Liver (tissue), 9 donors: Measurements from ENCODE around the gene PPP2R2B. TPM values are rescaled to one million over a fixed set of nuclear protein-coding genes. Genes with fewer than 3 reads are reported as not detected.

Experiments used
- DNase-seq: peaks from one replicate; pipeline ENCODE4 v3.0.0-alpha.2; 2017; ENCODE audit warnings: low spot score
- H3K27ac ChIP-seq, 2 donors: one replicate each; pipeline ENCODE4 v1.7.0; 2013; ENCODE audit warnings: inconsistent platforms in 2 of 2, low read length in 2 of 2, control low read depth in 1 of 2, low read depth in 1 of 2, mild to moderate bottlenecking in 1 of 2
- H3K27me3 ChIP-seq, 4 donors: one replicate each; pipeline versions ENCODE4 v1.6.1 to v1.7.0; 2013; ENCODE audit warnings: low read length in 3 of 4, inconsistent platforms in 1 of 4, mild to moderate bottlenecking in 1 of 4, moderate library complexity in 1 of 4; ENCODE audit not compliant: control insufficient read depth in 4 of 4, insufficient read depth in 4 of 4
- H3K36me3 ChIP-seq, 4 donors: one replicate each; pipeline versions ENCODE4 v1.6.1 to v1.7.0; 2013; ENCODE audit warnings: low read length in 3 of 4, mild to moderate bottlenecking in 3 of 4, low read depth in 1 of 4, moderate library complexity in 1 of 4; ENCODE audit not compliant: control insufficient read depth in 4 of 4, insufficient read depth in 3 of 4
- H3K4me1 ChIP-seq, 4 donors: one replicate each; pipeline versions ENCODE4 v1.6.1 to v1.7.0; 2013; ENCODE audit warnings: low read length in 3 of 4, mild to moderate bottlenecking in 3 of 4, moderate library complexity in 1 of 4; ENCODE audit not compliant: control insufficient read depth in 4 of 4, insufficient read depth in 4 of 4
- H3K4me3 ChIP-seq, 3 donors: one replicate each; pipeline versions ENCODE4 v1.6.1 to v1.7.0; 2013; ENCODE audit warnings: low read length in 3 of 3, control low read depth in 1 of 3, low read depth in 1 of 3, mild to moderate bottlenecking in 1 of 3
- H3K9ac ChIP-seq, 2 donors: one replicate each; pipeline ENCODE4 v1.7.0; 2013; ENCODE audit warnings: low read length in 2 of 2, mild to moderate bottlenecking in 2 of 2, moderate library complexity in 2 of 2, control low read depth in 1 of 2, low read depth in 1 of 2
- H3K9me3 ChIP-seq, 4 donors: one replicate each; pipeline versions ENCODE4 v1.6.1 to v1.7.0; 2013; ENCODE audit warnings: low read length in 3 of 4; ENCODE audit not compliant: control insufficient read depth in 4 of 4
- CTCF ChIP-seq: fragments of 150-350 bp; IDR thresholded peaks from 2 replicates; pipeline ENCODE4 v1.5.1; 2017; ENCODE audit warnings: improper control_type of control experiment, low read depth, low read length; ENCODE audit not compliant: missing input control
- FOXA1 ChIP-seq: IDR thresholded peaks from 2 replicates; pipeline ENCODE4 v1.6.1; 2016; ENCODE audit warnings: antibody characterized with exemption
- FOXA2 ChIP-seq: IDR thresholded peaks from 2 replicates; pipeline ENCODE4 v1.6.1; 2016; ENCODE audit warnings: antibody characterized with exemption
- GABPA ChIP-seq, 2 donors: IDR thresholded peaks in 1 of 2; conservative IDR thresholded peaks in 1 of 2; 2 replicates each; pipeline ENCODE4 v1.6.1; 2016; ENCODE audit warnings: antibody characterized with exemption in 2 of 2, mild to moderate bottlenecking in 1 of 2, moderate library complexity in 1 of 2
- HNF4A ChIP-seq, 2 donors: conservative IDR thresholded peaks; 2 replicates each; pipeline ENCODE4 v1.6.1; 2016; ENCODE audit warnings: antibody characterized with exemption in 2 of 2, mild to moderate bottlenecking in 2 of 2
- HNF4G ChIP-seq: IDR thresholded peaks from 2 replicates; pipeline ENCODE4 v1.6.1; 2016; ENCODE audit warnings: antibody characterized with exemption
- JUND ChIP-seq, 2 donors: IDR thresholded peaks; 2 replicates each; pipeline ENCODE4 v1.6.1; 2016; ENCODE audit warnings: antibody characterized with exemption in 2 of 2
- NR2F2 ChIP-seq: IDR thresholded peaks from 2 replicates; pipeline ENCODE4 v1.6.1; 2016; ENCODE audit warnings: antibody characterized with exemption
- RAD21 ChIP-seq, 2 donors: IDR thresholded peaks; 2 replicates each; pipeline ENCODE4 v1.6.1; 2016; ENCODE audit warnings: antibody characterized with exemption in 2 of 2, mild to moderate bottlenecking in 2 of 2
- RXRA ChIP-seq, 2 donors: IDR thresholded peaks; 2 replicates each; pipeline ENCODE4 v1.6.1; 2017 to 2018; ENCODE audit warnings: antibody characterized with exemption in 2 of 2, mild to moderate bottlenecking in 1 of 2
- SP1 ChIP-seq: IDR thresholded peaks from 2 replicates; pipeline ENCODE4 v1.6.1; 2018; ENCODE audit warnings: antibody characterized with exemption, mild to moderate bottlenecking
- TAF1 ChIP-seq: conservative IDR thresholded peaks from 2 replicates; pipeline ENCODE4 v1.6.1; 2016; ENCODE audit warnings: antibody characterized with exemption, mild to moderate bottlenecking
- YY1 ChIP-seq: IDR thresholded peaks from 2 replicates; pipeline ENCODE4 v1.6.1; 2016; ENCODE audit warnings: antibody characterized with exemption, mild to moderate bottlenecking
- polyA plus RNA-seq, 2 donors: library from polyadenylated mRNA; stranded (reverse) in 1 of 2; unstranded in 1 of 2; fragments of 200-250 nt in 1 of 2; fragments of >200 nt in 1 of 2; fragmentation: Nextera tagmentation in 1 of 2; extraction: Ambion mirVana in 1 of 2; gene quantifications; one replicate each; pipeline versions ENCODE4 v1.2.1 to v1.2.3, GENCODE V29; 2013 to 2015
- total RNA-seq, 2 donors: library from RNA; depleted of rRNA; stranded (reverse); fragments of >200 nt; gene quantifications; one replicate each; pipeline ENCODE4 v1.2.3, GENCODE V29; 2014
- TF ChIP-seq, protein P1 (sequence below): IDR thresholded peaks from 2 replicates; pipeline ENCODE4 v1.6.1; 2016; ENCODE audit warnings: antibody characterized with exemption
- TF ChIP-seq, protein P2 (sequence below): IDR thresholded peaks from 2 replicates; pipeline ENCODE4 v1.6.1; 2016; ENCODE audit warnings: antibody characterized with exemption
- TF ChIP-seq, protein P3 (sequence below): IDR thresholded peaks from 2 replicates; pipeline ENCODE4 v1.6.1; 2016; ENCODE audit warnings: antibody characterized with exemption
- TF ChIP-seq, protein P4 (sequence below): IDR thresholded peaks from 2 replicates; pipeline ENCODE4 v1.6.1; 2016; ENCODE audit warnings: antibody characterized with exemption, mild to moderate bottlenecking
- donor health status: healthy.
- donor health status: healthy.
- donor health status: healthy.
- donor health status: healthy.
- donor health status: healthy.

Gene PPP2R2B
- total and polyA plus RNA-seq, 4 donors: 0.15 to 6.3 (median 0.40) TPM

- no peak for DNase-seq
- no peak overlapping the region for H3K4me3 ChIP-seq
- H3K4me1 ChIP-seq: peaks cover 0 to 2% (median 0%) of the 10 kb centered on the region in 4 donors
- no peaks in the 10 kb centered on the region for H3K27me3 ChIP-seq
- no peak overlapping the region for H3K27ac ChIP-seq
- H3K36me3 ChIP-seq: no peaks in the 10 kb centered on the region
- H3K9ac ChIP-seq: no peak overlapping the region
- H3K9me3 ChIP-seq: no peaks in the 10 kb centered on the region
- TF ChIP-seq SP1 (no peak), HNF4A (conservative IDR thresholded peaks at IDR 0.05) (no peak), FOXA1 (no peak), GABPA (IDR thresholded peaks at IDR 0.05 in 1 of 2, conservative IDR thresholded peaks at IDR 0.05 in 1 of 2) (no peak), NR2F2 (no peak), CTCF (no peak), RXRA (IDR thresholded peaks at IDR 0.05) (no peak), RAD21 (IDR thresholded peaks at IDR 0.05) (no peak), TAF1 (no peak), JUND (IDR thresholded peaks at IDR 0.05) (no peak), YY1 (no peak), HNF4G (no peak), FOXA2 (no peak)
- TF ChIP-seq, protein P1, sequence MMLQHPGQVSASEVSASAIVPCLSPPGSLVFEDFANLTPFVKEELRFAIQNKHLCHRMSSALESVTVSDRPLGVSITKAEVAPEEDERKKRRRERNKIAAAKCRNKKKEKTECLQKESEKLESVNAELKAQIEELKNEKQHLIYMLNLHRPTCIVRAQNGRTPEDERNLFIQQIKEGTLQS: no peak
- TF ChIP-seq, protein P2, sequence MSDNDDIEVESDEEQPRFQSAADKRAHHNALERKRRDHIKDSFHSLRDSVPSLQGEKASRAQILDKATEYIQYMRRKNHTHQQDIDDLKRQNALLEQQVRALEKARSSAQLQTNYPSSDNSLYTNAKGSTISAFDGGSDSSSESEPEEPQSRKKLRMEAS: no peak
- TF ChIP-seq, protein P3, sequence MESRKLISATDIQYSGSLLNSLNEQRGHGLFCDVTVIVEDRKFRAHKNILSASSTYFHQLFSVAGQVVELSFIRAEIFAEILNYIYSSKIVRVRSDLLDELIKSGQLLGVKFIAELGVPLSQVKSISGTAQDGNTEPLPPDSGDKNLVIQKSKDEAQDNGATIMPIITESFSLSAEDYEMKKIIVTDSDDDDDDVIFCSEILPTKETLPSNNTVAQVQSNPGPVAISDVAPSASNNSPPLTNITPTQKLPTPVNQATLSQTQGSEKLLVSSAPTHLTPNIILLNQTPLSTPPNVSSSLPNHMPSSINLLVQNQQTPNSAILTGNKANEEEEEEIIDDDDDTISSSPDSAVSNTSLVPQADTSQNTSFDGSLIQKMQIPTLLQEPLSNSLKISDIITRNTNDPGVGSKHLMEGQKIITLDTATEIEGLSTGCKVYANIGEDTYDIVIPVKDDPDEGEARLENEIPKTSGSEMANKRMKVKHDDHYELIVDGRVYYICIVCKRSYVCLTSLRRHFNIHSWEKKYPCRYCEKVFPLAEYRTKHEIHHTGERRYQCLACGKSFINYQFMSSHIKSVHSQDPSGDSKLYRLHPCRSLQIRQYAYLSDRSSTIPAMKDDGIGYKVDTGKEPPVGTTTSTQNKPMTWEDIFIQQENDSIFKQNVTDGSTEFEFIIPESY: no peak
- TF ChIP-seq, protein P4, sequence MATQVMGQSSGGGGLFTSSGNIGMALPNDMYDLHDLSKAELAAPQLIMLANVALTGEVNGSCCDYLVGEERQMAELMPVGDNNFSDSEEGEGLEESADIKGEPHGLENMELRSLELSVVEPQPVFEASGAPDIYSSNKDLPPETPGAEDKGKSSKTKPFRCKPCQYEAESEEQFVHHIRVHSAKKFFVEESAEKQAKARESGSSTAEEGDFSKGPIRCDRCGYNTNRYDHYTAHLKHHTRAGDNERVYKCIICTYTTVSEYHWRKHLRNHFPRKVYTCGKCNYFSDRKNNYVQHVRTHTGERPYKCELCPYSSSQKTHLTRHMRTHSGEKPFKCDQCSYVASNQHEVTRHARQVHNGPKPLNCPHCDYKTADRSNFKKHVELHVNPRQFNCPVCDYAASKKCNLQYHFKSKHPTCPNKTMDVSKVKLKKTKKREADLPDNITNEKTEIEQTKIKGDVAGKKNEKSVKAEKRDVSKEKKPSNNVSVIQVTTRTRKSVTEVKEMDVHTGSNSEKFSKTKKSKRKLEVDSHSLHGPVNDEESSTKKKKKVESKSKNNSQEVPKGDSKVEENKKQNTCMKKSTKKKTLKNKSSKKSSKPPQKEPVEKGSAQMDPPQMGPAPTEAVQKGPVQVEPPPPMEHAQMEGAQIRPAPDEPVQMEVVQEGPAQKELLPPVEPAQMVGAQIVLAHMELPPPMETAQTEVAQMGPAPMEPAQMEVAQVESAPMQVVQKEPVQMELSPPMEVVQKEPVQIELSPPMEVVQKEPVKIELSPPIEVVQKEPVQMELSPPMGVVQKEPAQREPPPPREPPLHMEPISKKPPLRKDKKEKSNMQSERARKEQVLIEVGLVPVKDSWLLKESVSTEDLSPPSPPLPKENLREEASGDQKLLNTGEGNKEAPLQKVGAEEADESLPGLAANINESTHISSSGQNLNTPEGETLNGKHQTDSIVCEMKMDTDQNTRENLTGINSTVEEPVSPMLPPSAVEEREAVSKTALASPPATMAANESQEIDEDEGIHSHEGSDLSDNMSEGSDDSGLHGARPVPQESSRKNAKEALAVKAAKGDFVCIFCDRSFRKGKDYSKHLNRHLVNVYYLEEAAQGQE: no peak
Measured at GRCh38 chr5:146544232-146544631, 334.3 kb downstream of the PPP2R2B start.
